ENCODE measurements around the gene DENND1A.

Gene DENND1A

DNA sequence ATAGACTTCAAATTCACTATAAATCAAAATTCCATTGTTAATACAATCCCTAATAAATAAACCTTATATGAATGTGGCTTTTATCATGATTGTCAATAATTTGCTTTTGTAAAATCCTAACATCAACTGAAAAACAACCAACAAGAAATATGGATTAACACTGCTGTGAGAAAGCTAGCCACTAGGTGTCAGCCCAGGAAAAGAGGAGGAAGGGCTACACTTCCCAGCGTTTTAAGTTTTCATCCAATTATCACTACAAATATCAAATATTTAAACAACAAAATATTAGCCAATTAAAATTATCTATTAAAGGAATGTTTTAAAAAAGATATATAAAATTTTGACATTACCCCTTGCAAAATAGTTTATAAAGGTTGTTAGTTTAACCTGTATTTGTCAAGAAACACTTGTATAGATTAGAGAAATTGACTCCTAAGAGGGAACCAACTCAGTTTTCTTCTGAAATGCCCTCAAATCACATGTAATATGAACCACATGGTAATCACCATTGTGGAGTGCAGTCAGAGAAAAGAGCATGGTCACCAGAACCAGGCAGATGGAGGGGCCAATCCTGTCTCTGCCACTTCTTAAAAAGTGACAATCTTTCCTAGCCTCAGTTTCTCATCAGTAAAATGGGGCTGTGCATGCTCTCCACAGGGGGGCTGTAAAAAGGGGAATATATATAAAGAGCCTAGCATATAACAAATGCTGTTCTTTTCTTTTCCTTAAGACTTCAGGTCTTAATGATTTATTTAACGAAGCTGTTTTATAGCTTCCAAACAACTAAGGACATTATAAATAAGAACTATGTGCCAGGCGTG, 385.7 kb downstream of the DENND1A start:
- Histone ChIP-seq H3K36me3 (ENCODE audit: insufficient read depth, low read length) (no peaks in the 10 kb centered on the region), H3K9ac (ENCODE audit: insufficient read length) (no peak overlapping the region), H3K27ac (no peak overlapping the region), H3K4me3 (no peak overlapping the region), H3K9me3 (ENCODE audit: low read depth, low read length) (no peaks in the 10 kb centered on the region)
- TF ChIP-seq EZH2 (IDR thresholded peaks at IDR 0.05) = no peak
- no peak for TF ChIP-seq POLR2AphosphoS5 (IDR thresholded peaks at IDR 0.05; ENCODE audit: borderline replicate concordance, low read depth, low read length)
- TF ChIP-seq FOXP2 (optimal IDR thresholded peaks at IDR 0.05; ENCODE audit: control extremely low read depth, extremely low read length, insufficient read depth) = no peak
- DNase-seq (ENCODE audit: low read depth, low spot score) = peak; percentile 22

DNA sequence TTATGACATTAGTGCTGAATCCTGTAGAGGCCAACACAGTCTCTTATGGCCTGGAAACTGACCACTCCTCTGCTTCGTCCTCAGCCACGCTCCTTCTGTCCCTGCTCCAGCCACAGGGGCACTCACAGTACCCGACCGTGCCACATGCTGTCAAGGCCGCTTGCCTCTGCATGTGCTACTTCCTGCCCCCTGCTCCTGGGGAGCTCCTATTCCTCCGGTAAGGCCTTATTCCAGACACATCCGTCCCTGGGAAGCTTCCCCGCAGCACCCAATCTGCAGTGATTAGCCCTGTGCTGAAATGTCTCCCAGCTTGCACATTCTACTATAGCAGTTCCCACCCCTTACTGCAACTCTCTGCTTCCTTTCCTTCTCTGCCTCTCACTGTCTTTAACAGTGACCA, 386.4 kb downstream of the DENND1A start:
- Histone ChIP-seq H3K36me3 (ENCODE audit: insufficient read depth, low read length) (no peaks in the 10 kb centered on the region), H3K27ac (no peak overlapping the region), H3K9ac (ENCODE audit: insufficient read length) (no peak overlapping the region), H3K4me3 (no peak overlapping the region), H3K9me3 (ENCODE audit: low read depth, low read length) (no peaks in the 10 kb centered on the region)
- no peak for TF ChIP-seq POLR2AphosphoS5 (IDR thresholded peaks at IDR 0.05; ENCODE audit: borderline replicate concordance, low read depth, low read length)
- TF ChIP-seq FOXP2 (optimal IDR thresholded peaks at IDR 0.05; ENCODE audit: control extremely low read depth, extremely low read length, insufficient read depth) = no peak
- TF ChIP-seq EZH2 (IDR thresholded peaks at IDR 0.05) = no peak
- DNase-seq (ENCODE audit: low read depth, low spot score) = no peak

DNA sequence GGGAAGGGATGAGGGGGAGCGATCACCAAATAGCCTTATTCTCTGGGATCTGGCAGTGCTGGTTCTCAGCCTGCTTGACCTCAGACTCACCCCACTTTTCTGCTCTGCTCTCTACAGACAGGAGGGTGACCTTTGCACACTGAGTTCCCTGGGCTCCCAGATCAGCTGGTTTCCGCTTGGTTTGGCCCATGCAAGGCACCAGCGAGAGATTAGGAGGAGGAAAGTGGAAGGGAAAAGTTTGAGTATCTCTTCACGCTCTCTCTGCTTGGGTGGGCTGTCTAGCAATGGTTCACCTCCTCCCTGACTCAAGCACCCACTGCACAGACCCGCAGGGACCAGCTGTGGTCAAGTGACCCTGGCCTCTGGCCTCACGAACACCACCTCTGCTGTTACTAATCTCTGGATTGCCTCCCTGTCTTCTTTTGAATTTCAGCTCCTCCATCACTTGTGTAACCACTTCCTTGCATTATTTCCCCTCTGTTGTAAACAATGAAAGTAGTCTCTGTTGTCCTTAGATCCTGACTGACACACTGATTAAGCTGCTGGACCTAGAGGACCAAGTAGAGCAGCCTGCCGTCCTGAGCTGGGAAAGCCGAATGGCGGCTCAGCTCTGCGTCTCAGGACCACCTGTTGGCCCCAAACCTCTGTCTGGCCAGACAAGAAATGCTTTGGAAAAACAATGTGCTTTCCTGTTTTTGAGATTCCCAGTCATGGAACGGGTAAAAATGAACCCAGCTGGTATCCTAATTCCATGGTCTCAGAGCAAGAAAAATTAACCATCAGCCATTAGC, 387.3 kb downstream of the DENND1A start:
- TF ChIP-seq FOXP2 (optimal IDR thresholded peaks at IDR 0.05; ENCODE audit: control extremely low read depth, extremely low read length, insufficient read depth) = no peak
- TF ChIP-seq POLR2AphosphoS5 (IDR thresholded peaks at IDR 0.05; ENCODE audit: borderline replicate concordance, low read depth, low read length) = no peak
- TF ChIP-seq EZH2 (IDR thresholded peaks at IDR 0.05) = no peak
- Histone ChIP-seq H3K36me3 (ENCODE audit: insufficient read depth, low read length) (no peaks in the 10 kb centered on the region), H3K9me3 (ENCODE audit: low read depth, low read length) (no peaks in the 10 kb centered on the region), H3K27ac (no peak overlapping the region), H3K4me3 (no peak overlapping the region), H3K9ac (ENCODE audit: insufficient read length) (no peak overlapping the region)
- no peak for DNase-seq (ENCODE audit: low read depth, low spot score)

- TF ChIP-seq EZH2 (IDR thresholded peaks at IDR 0.05) (no peak), FOXP2 (optimal IDR thresholded peaks at IDR 0.05; ENCODE audit: control extremely low read depth, extremely low read length, insufficient read depth) (no peak), POLR2AphosphoS5 (IDR thresholded peaks at IDR 0.05; ENCODE audit: borderline replicate concordance, low read depth, low read length) (no peak)
- Histone ChIP-seq H3K9ac (ENCODE audit: insufficient read length) (no peak overlapping the region), H3K27ac (no peak overlapping the region), H3K9me3 (ENCODE audit: low read depth, low read length) (no peaks in the 10 kb centered on the region), H3K36me3 (ENCODE audit: insufficient read depth, low read length) (no peaks in the 10 kb centered on the region), H3K4me3 (no peak overlapping the region)
- DNase-seq (ENCODE audit: low read depth, low spot score) = no peak
Observed at GRCh38 chr9:123541411-123541810, 388.5 kb downstream of the DENND1A start.

DNA sequence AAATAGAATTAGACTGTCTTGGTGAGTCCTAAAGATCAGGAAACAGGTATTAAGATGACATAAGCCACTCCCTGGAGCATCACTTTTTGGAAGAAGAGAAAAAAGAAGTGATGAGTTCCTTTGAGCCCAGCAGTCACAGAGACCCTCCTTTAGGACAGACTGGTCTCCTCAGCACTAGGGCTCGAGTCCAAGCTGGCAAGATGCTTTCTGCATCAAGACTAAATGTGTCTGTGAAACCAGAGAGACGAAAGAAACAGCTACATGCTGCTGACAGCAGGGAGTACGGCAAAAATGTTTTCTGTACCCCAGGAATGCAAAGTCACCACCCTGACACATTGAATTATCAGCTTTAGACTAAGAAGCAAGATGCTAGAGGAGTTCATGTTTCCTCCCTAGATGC, 389.5 kb downstream of the DENND1A start:
- Histone ChIP-seq H3K9me3 (ENCODE audit: low read depth, low read length) (no peaks in the 10 kb centered on the region), H3K36me3 (ENCODE audit: insufficient read depth, low read length) (no peaks in the 10 kb centered on the region), H3K9ac (ENCODE audit: insufficient read length) (no peak overlapping the region), H3K4me3 (no peak overlapping the region), H3K27ac (no peak overlapping the region)
- no peak for DNase-seq (ENCODE audit: low read depth, low spot score)
- TF ChIP-seq EZH2 (IDR thresholded peaks at IDR 0.05) (no peak), FOXP2 (optimal IDR thresholded peaks at IDR 0.05; ENCODE audit: control extremely low read depth, extremely low read length, insufficient read depth) (no peak), POLR2AphosphoS5 (IDR thresholded peaks at IDR 0.05; ENCODE audit: borderline replicate concordance, low read depth, low read length) (no peak)

DNA sequence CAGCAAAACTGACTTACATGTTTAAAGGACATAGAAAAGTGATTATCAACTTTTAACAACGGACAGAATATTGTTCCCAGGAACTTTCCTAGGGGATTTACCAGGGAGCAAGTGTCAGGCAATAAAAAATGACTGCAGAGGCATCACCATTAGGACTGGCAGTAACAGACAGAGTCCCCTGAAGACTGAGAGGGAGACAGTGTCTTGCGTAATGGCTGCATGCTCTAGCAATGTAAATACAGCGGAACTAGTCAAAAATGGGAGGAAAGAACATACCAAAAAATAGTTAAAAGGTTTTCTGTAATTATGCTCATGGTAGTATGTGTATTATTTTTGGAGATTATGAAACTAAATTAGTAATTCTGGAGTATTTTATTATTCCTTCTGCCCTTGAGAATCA, 392.1 kb downstream of the DENND1A start:
- DNase-seq (ENCODE audit: low read depth, low spot score) = no peak
- H3K9me3 ChIP-seq (ENCODE audit: low read depth, low read length) = no peaks in the 10 kb centered on the region
- no peaks in the 10 kb centered on the region for H3K36me3 ChIP-seq (ENCODE audit: insufficient read depth, low read length)
- no peak overlapping the region for H3K4me3 ChIP-seq
- H3K9ac ChIP-seq (ENCODE audit: insufficient read length) = no peak overlapping the region
- no peak overlapping the region for H3K27ac ChIP-seq
- no peak for TF ChIP-seq EZH2 (IDR thresholded peaks at IDR 0.05)
- no peak for TF ChIP-seq POLR2AphosphoS5 (IDR thresholded peaks at IDR 0.05; ENCODE audit: borderline replicate concordance, low read depth, low read length)
- no peak for TF ChIP-seq FOXP2 (optimal IDR thresholded peaks at IDR 0.05; ENCODE audit: control extremely low read depth, extremely low read length, insufficient read depth)

GRCh38 chr9:123536455-123536868, 393.5 kb downstream of the DENND1A start:
- no peak for TF ChIP-seq EZH2 (IDR thresholded peaks at IDR 0.05)
- TF ChIP-seq FOXP2 (optimal IDR thresholded peaks at IDR 0.05; ENCODE audit: control extremely low read depth, extremely low read length, insufficient read depth) = no peak
- no peak for TF ChIP-seq POLR2AphosphoS5 (IDR thresholded peaks at IDR 0.05; ENCODE audit: borderline replicate concordance, low read depth, low read length)
- no peak overlapping the region for H3K4me3 ChIP-seq
- H3K36me3 ChIP-seq (ENCODE audit: insufficient read depth, low read length) = no peaks in the 10 kb centered on the region
- no peak overlapping the region for H3K9ac ChIP-seq (ENCODE audit: insufficient read length)
- H3K27ac ChIP-seq = no peak overlapping the region
- DNase-seq (ENCODE audit: low read depth, low spot score) = no peak
- H3K9me3 ChIP-seq (ENCODE audit: low read depth, low read length) = no peaks in the 10 kb centered on the region

DNA sequence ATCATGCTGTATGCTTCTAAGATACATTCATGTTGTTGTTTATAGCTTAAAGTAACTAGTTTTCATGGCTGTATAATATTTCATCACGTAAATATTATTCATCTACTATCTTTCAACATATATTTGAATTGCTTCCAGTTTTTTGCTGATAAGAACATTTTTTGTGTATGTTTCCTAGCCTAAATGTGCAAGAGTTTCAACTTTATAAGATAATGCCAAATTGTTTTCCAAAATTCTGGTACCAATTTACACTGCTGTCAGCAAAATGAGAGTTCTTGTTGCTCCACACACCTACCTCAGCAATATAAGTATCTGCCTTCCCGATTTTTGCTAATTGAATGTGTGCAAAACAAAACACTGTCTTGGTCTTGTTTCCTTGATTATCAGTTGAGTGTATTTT, 395.6 kb downstream of the DENND1A start:
- no peak for DNase-seq (ENCODE audit: low read depth, low spot score)
- Histone ChIP-seq H3K4me3 (no peak overlapping the region), H3K9ac (ENCODE audit: insufficient read length) (no peak overlapping the region), H3K9me3 (ENCODE audit: low read depth, low read length) (no peaks in the 10 kb centered on the region), H3K27ac (no peak overlapping the region), H3K36me3 (ENCODE audit: insufficient read depth, low read length) (no peaks in the 10 kb centered on the region)
- TF ChIP-seq FOXP2 (optimal IDR thresholded peaks at IDR 0.05; ENCODE audit: control extremely low read depth, extremely low read length, insufficient read depth) = no peak
- no peak for TF ChIP-seq EZH2 (IDR thresholded peaks at IDR 0.05)
- TF ChIP-seq POLR2AphosphoS5 (IDR thresholded peaks at IDR 0.05; ENCODE audit: borderline replicate concordance, low read depth, low read length) = no peak
